Endothelial cell (in vitro differentiated cells): ENCODE results near the gene KIF21A. TPM values are rescaled to one million over a fixed set of nuclear protein-coding genes. Genes with fewer than 3 reads are reported as not detected.
A peak's percentile ranks its signal among the peaks of the same experiment; 100 is the strongest.

Experiments
- DNase-seq: peaks from one replicate; pipeline ENCODE4 v3.0.0; 2021; ENCODE audit warnings: low spot score
- H3K27ac Mint-ChIP-seq: one replicate; pipeline ENCODE4 v1.8.0; 2021; ENCODE audit warnings: mixed read lengths, inconsistent platforms; ENCODE audit not compliant: unreplicated experiment
- H3K27me3 Mint-ChIP-seq: one replicate; pipeline ENCODE4 v1.8.0; 2021; ENCODE audit warnings: mild to moderate bottlenecking, moderate library complexity, mixed read lengths, inconsistent platforms; ENCODE audit not compliant: unreplicated experiment
- H3K36me3 Mint-ChIP-seq: one replicate; pipeline ENCODE4 v1.8.0; 2021; ENCODE audit warnings: mild to moderate bottlenecking, low read depth, mixed read lengths, inconsistent platforms; ENCODE audit not compliant: unreplicated experiment
- H3K4me1 Mint-ChIP-seq: one replicate; pipeline ENCODE4 v1.8.0; 2021; ENCODE audit warnings: mild to moderate bottlenecking, mixed read lengths, inconsistent platforms; ENCODE audit not compliant: unreplicated experiment
- H3K4me3 Mint-ChIP-seq: one replicate; pipeline ENCODE4 v1.8.0; 2021; ENCODE audit warnings: mild to moderate bottlenecking, mixed read lengths, inconsistent platforms; ENCODE audit not compliant: unreplicated experiment
- H3K9me3 Mint-ChIP-seq: one replicate; pipeline ENCODE4 v1.8.0; 2021; ENCODE audit warnings: mixed read lengths, inconsistent platforms; ENCODE audit not compliant: unreplicated experiment
- total RNA-seq: library from RNA; stranded (reverse); fragmentation: NEBNext Ultra II Directional; extraction: Animal tissue kit (Norgen Biotek cat#: 25700); gene quantifications from one replicate; pipeline ENCODE4 v1.2.1, GENCODE V29; 2021; ENCODE audit not compliant: unreplicated experiment
- TF ChIP-seq, protein P1 (sequence below): fragments of 200-600 bp; sonication (generic); IDR thresholded peaks from one replicate; pipeline ENCODE4 v1.5.0; 2021; ENCODE audit warnings: antibody characterized with exemption; ENCODE audit not compliant: unreplicated experiment

Gene KIF21A
- total RNA-seq, 1 donor from 2014 or later, result 2.9 TPM

DNA sequence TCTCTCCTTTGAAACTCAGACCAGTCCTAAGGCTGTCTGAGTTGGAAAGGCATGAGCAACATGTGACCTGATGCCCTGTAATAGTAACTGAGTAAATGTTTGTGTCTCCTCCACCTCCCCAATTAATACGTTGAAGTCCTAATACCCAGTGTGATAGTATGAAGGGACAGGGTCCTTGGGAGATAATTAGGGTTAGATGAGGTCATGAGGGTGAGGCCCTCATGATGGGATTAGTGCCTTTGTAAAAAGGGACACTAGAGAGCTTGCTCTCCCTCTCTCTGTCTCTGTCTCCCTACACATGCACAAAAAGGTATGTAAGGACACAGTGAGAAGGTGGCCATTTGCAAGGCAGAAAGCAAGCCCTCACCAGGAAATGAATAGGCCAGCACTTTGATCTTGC is 18.1 kb upstream of the KIF21A start:
- no peak overlapping the region for H3K27ac Mint-ChIP-seq
- no peak for DNase-seq
- no peak overlapping the region for H3K4me3 Mint-ChIP-seq
- H3K4me1 Mint-ChIP-seq, result no peaks in the 10 kb centered on the region
- H3K9me3 Mint-ChIP-seq, result no peaks in the 10 kb centered on the region
- TF ChIP-seq, protein P1, sequence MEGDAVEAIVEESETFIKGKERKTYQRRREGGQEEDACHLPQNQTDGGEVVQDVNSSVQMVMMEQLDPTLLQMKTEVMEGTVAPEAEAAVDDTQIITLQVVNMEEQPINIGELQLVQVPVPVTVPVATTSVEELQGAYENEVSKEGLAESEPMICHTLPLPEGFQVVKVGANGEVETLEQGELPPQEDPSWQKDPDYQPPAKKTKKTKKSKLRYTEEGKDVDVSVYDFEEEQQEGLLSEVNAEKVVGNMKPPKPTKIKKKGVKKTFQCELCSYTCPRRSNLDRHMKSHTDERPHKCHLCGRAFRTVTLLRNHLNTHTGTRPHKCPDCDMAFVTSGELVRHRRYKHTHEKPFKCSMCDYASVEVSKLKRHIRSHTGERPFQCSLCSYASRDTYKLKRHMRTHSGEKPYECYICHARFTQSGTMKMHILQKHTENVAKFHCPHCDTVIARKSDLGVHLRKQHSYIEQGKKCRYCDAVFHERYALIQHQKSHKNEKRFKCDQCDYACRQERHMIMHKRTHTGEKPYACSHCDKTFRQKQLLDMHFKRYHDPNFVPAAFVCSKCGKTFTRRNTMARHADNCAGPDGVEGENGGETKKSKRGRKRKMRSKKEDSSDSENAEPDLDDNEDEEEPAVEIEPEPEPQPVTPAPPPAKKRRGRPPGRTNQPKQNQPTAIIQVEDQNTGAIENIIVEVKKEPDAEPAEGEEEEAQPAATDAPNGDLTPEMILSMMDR, result no peak
- H3K36me3 Mint-ChIP-seq, result no peaks in the 10 kb centered on the region
- H3K27me3 Mint-ChIP-seq, result no peaks in the 10 kb centered on the region

DNA sequence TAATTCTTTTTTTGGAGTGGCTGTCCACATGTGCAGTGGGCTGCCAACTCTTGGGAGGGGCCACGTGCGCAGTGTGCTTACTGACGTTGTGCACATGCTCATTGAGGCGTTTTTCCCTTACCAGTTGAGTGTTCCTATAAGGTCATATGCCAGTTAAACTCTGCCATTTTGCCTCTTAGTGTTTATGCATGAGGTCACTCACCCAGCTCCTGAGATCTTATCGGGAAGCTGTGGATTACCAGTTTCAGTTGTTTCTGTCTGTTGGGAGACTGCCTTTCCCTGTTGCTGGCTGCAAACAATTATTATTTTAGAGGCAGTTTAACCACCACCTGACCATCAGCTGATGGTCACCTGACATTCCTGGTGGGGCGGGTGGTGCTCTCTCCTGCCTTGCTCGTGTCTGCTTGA is 16.1 kb upstream of the KIF21A start:
- DNase-seq, result no peak
- Mint-ChIP-seq H3K9me3 (no peaks in the 10 kb centered on the region), H3K4me3 (no peak overlapping the region), H3K27ac (no peak overlapping the region), H3K4me1 (no peaks in the 10 kb centered on the region), H3K36me3 (no peaks in the 10 kb centered on the region), H3K27me3 (no peaks in the 10 kb centered on the region)
- TF ChIP-seq, protein P1, result no peak

DNA sequence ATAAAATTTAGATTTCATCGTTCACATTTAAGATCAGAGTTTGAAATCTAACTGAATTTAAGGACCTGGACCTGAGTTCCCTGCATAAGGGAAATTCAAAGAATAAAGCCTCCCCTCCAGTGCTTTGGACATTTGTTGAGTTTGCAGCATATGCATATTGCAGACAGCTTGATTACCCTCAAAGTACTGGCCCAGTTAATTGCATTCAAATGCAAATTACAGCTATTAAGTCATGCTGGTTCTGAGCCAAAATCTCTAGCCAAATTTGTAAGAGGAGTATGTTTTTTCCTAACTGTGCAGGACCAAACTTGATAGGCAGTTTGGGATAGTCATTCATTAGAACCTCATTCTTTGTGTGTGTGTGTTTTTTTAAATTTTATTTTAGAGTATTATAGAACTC is 9.1 kb upstream of the KIF21A start:
- Mint-ChIP-seq H3K4me3 (no peak overlapping the region), H3K27ac (no peak overlapping the region)

DNA sequence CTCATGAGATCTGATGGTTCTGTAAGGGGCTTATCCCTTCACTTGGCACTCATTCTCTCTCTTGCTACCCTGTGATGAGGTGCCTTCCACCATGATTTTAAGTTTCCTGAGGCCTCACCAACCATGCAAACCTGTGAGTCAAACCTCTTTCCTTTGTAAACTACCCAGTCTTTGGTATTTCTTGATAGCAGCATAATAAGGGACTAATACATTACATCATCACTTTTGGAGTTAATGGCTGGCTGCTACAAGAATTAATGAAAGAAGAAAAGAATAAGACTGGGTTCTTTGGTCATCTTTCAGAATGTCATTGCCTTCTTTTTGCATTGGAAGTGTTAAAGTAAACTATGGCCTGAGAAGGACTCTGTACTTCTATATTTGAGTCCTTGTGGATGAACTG is 5.1 kb upstream of the KIF21A start:
- Mint-ChIP-seq H3K27ac (no peak overlapping the region), H3K27me3 (peaks cover 7% of the 10 kb centered on the region), H3K4me3 (no peak overlapping the region), H3K9me3 (no peaks in the 10 kb centered on the region), H3K36me3 (peaks cover 3% of the 10 kb centered on the region), H3K4me1 (peaks cover 5% of the 10 kb centered on the region)
- TF ChIP-seq, protein P1, result no peak
- DNase-seq, result no peak

More for the DNA sequence above, 9.1 kb upstream of the KIF21A start:
- TF ChIP-seq, protein P1, result no peak
- Mint-ChIP-seq H3K9me3 (no peaks in the 10 kb centered on the region), H3K27me3 (no peaks in the 10 kb centered on the region), H3K4me1 (no peaks in the 10 kb centered on the region), H3K36me3 (no peaks in the 10 kb centered on the region)
- DNase-seq, result no peak

DNA sequence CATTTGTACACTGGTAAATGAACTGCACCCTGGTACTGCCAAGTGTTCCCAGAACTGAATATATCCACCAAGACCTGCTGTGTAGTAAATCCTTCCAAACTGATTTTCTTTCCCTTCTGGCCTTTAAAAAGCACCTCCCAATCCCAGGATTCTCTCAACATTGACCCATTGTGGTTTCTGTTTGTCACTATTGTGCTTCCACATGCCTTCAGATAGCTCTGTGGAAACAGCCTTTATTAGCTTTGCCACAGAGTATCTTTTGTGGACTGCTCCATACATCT is 949 bp upstream of the KIF21A start:
- peaks cover 3% of the 10 kb centered on the region for H3K36me3 Mint-ChIP-seq
- H3K4me1 Mint-ChIP-seq, result peaks cover 10% of the 10 kb centered on the region
- peak; percentile 4 for DNase-seq
- TF ChIP-seq, protein P1, result no peak
- peaks cover 11% of the 10 kb centered on the region for H3K27me3 Mint-ChIP-seq
- H3K9me3 Mint-ChIP-seq, result no peaks in the 10 kb centered on the region
- H3K4me3 Mint-ChIP-seq, result peak overlapping the region; percentile 91
- no peak overlapping the region for H3K27ac Mint-ChIP-seq
